Stimulated activated effector memory CD8-positive, alpha-beta T cell treated with anti-CD3 and anti-CD28 coated beads, Interleukin-12 subunit alpha, Interleukin-12 subunit beta, amount 100 ng/mL, for 72 hours (primary cell): ENCODE results near the gene DEPDC5.
A peak's percentile ranks its signal among the peaks of the same experiment; 100 is the strongest.

Experiments
- ATAC-seq: fragments of 150-1000 bp; cut with Tn5 transposase; 2 replicates; pipeline ENCODE4 v1.10.0; 2021
- DNase-seq, 2 donors: peaks; one replicate each; pipeline ENCODE4 v3.0.0; 2021 to 2022; ENCODE audit warnings: low spot score in 2 of 2
- H3K27ac Mint-ChIP-seq: one replicate; pipeline ENCODE4 v1.8.0; 2022; ENCODE audit warnings: mild to moderate bottlenecking, mixed read lengths
- H3K36me3 Mint-ChIP-seq: one replicate; pipeline ENCODE4 v1.8.0; 2022; ENCODE audit warnings: mild to moderate bottlenecking, mixed read lengths
- H3K4me1 Mint-ChIP-seq: one replicate; pipeline ENCODE4 v1.8.0; 2022; ENCODE audit warnings: mixed read lengths
- H3K4me3 Mint-ChIP-seq: one replicate; pipeline ENCODE4 v1.8.0; 2022; ENCODE audit warnings: mild to moderate bottlenecking, mixed read lengths
- H3K9me3 Mint-ChIP-seq: one replicate; pipeline ENCODE4 v1.8.0; 2022; ENCODE audit warnings: mixed read lengths

Gene DEPDC5

GRCh38 chr22:31818481-31819392 is 64.9 kb downstream of the DEPDC5 start:
- ATAC-seq (peak; percentile 80), DNase-seq (no peak)
- Mint-ChIP-seq H3K9me3 (no peaks in the 10 kb centered on the region), H3K36me3 (peaks cover 96% of the 10 kb centered on the region), H3K27ac (peak overlapping the region; percentile 20), H3K4me3 (no peak overlapping the region), H3K4me1 (peaks cover 11% of the 10 kb centered on the region)

- no peak for ATAC-seq
- Mint-ChIP-seq H3K4me1 (peaks cover 11% of the 10 kb centered on the region), H3K4me3 (no peak overlapping the region), H3K36me3 (peaks cover 85% of the 10 kb centered on the region), H3K9me3 (no peaks in the 10 kb centered on the region), H3K27ac (no peak overlapping the region)
- DNase-seq, result no peak
Measured at GRCh38 chr22:31820655-31821054, 66.8 kb downstream of the DEPDC5 start.

DNA sequence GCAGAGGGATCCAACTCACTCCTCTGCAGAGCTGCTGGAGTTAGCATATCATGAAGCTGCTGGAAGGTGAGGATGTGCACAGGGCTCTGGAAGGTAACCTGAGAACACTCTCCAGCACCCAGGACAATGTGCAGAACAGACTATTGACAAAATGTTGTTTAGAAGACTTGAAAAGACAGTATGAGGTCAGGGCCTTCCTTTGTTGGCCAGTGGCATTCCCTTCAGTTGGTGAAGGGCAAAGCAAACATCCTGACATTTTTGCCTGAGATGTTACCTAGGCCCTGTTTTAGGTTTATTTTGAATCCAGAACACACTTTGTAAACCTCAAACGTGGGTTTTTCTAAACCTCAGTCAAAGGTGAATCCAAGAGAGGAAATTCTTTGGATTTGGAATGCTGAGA is 67.8 kb downstream of the DEPDC5 start:
- ATAC-seq (no peak), DNase-seq (no peak)
- peaks cover 11% of the 10 kb centered on the region for H3K4me1 Mint-ChIP-seq
- peaks cover 85% of the 10 kb centered on the region for H3K36me3 Mint-ChIP-seq
- H3K4me3 Mint-ChIP-seq, result no peak overlapping the region
- no peak overlapping the region for H3K27ac Mint-ChIP-seq
- no peaks in the 10 kb centered on the region for H3K9me3 Mint-ChIP-seq

DNA sequence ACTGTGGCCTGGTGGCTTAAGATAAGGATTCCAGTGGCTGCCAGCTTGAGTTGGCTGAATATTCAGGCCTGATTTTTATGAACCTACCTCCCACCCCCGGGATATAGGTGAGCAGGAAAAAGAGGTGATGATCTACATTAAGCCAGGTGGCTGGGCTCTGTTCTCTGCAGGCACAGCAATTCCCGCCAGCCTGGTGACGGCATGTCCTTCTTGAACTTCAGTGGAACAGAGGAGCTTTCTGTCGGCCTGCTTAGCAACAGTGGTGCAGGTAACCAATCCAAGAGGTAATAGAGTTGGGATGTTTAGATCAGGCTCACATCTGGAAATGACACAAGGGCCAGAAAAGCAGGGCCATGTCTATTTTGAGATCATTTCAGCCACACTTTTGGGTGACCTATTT is 68.7 kb downstream of the DEPDC5 start:
- Mint-ChIP-seq H3K9me3 (no peaks in the 10 kb centered on the region), H3K27ac (peak overlapping the region; percentile 20), H3K4me3 (no peak overlapping the region), H3K36me3 (peaks cover 80% of the 10 kb centered on the region), H3K4me1 (peaks cover 11% of the 10 kb centered on the region)
- ATAC-seq, result no peak
- DNase-seq, result no peak

DNA sequence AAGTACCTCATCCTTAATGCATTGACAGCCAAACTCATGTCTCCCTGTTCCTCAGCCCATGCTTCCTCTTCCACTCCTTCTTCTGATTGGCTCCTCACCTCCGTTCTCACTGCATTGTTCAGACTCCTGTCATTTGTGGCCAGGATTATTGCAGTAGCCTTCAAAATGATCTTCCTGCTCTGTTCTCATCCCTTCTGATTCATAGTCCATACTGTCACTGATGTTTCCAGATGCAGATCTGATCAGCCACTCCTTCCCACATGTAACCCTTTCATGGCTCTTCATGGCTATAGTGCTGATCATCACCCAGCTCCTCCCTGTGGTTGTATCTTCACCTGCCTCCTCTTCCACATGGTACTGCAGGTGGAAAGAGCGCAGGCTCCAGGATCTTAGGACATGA is 71.7 kb downstream of the DEPDC5 start:
- Mint-ChIP-seq H3K36me3 (peaks cover 72% of the 10 kb centered on the region), H3K4me3 (no peak overlapping the region), H3K27ac (no peak overlapping the region), H3K4me1 (peaks cover 21% of the 10 kb centered on the region), H3K9me3 (no peaks in the 10 kb centered on the region)
- DNase-seq (no peak), ATAC-seq (no peak)

GRCh38 chr22:31826443-31826842 is 72.6 kb downstream of the DEPDC5 start:
- DNase-seq (no peak), ATAC-seq (no peak)
- H3K4me1 Mint-ChIP-seq, result peaks cover 22% of the 10 kb centered on the region
- no peaks in the 10 kb centered on the region for H3K9me3 Mint-ChIP-seq
- H3K36me3 Mint-ChIP-seq, result peaks cover 73% of the 10 kb centered on the region
- no peak overlapping the region for H3K27ac Mint-ChIP-seq
- H3K4me3 Mint-ChIP-seq, result no peak overlapping the region

DNA sequence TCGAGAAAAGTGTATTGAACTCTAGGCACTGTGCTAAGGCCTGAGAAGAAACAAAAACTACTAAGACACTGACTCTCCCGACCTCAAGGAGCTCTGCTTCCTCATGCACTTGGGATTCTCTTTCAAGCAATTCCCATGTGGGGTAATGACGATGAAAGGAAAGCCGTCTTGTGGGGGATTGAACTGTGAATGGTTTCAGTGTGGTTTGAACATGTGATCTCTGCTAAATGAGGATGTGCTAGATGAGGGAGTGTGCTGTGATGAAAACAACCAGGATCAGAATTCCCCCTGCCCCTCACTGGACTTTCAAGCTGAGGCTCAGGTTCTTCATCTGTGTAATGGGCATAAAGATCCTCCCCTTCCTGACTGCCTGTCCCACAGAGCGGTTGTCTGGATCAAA is 74.9 kb downstream of the DEPDC5 start:
- peaks cover 28% of the 10 kb centered on the region for H3K4me1 Mint-ChIP-seq
- DNase-seq (no peak), ATAC-seq (no peak)
- no peak overlapping the region for H3K4me3 Mint-ChIP-seq
- H3K36me3 Mint-ChIP-seq, result peaks cover 71% of the 10 kb centered on the region
- peak overlapping the region; percentile 85 for H3K27ac Mint-ChIP-seq
- H3K9me3 Mint-ChIP-seq, result no peaks in the 10 kb centered on the region

GRCh38 chr22:31829505-31829904 is 75.7 kb downstream of the DEPDC5 start:
- Mint-ChIP-seq H3K4me3 (peak overlapping the region; percentile 48), H3K9me3 (no peaks in the 10 kb centered on the region), H3K36me3 (peaks cover 75% of the 10 kb centered on the region), H3K4me1 (peaks cover 28% of the 10 kb centered on the region), H3K27ac (peak overlapping the region; percentile 85)
- peak; percentile 24 to 79 for DNase-seq
- ATAC-seq, result peak; percentile 99

DNA sequence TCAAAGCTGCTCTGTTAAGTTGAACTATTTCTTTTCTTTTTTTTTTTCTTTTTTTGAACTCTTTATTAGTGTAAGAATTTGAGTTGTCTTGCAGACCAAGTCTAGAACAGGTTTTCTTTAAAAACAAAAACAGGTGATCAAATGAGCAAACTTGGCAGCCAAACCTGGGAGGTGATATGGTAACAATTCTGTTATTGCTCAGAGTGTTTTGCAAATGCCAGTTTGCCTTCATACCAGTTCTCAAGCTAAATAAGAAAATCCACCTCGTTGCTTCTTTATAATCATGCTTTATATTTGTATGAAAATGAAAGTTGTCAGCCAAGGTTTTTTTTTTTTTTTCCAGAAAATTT is 76.9 kb downstream of the DEPDC5 start:
- Mint-ChIP-seq H3K36me3 (peaks cover 78% of the 10 kb centered on the region), H3K4me1 (peaks cover 28% of the 10 kb centered on the region), H3K27ac (peak overlapping the region; percentile 85), H3K9me3 (no peaks in the 10 kb centered on the region), H3K4me3 (peak overlapping the region; percentile 48)
- DNase-seq (no peak), ATAC-seq (no peak)

GRCh38 chr22:31833930-31834329 is 80.1 kb downstream of the DEPDC5 start:
- no peaks in the 10 kb centered on the region for H3K9me3 Mint-ChIP-seq
- no peak for ATAC-seq
- peaks cover 23% of the 10 kb centered on the region for H3K4me1 Mint-ChIP-seq
- peaks cover 81% of the 10 kb centered on the region for H3K36me3 Mint-ChIP-seq
- peak overlapping the region; percentile 23 for H3K27ac Mint-ChIP-seq
- no peak for DNase-seq
- H3K4me3 Mint-ChIP-seq, result no peak overlapping the region

- no peak for ATAC-seq
- no peak overlapping the region for H3K27ac Mint-ChIP-seq
- no peaks in the 10 kb centered on the region for H3K9me3 Mint-ChIP-seq
- no peak for DNase-seq
- peaks cover 76% of the 10 kb centered on the region for H3K36me3 Mint-ChIP-seq
- H3K4me3 Mint-ChIP-seq, result no peak overlapping the region
- peaks cover 5% of the 10 kb centered on the region for H3K4me1 Mint-ChIP-seq
Measured at GRCh38 chr22:31836010-31836409, 82.2 kb downstream of the DEPDC5 start.

GRCh38 chr22:31838917-31839316 is 85.1 kb downstream of the DEPDC5 start:
- Mint-ChIP-seq H3K4me1 (no peaks in the 10 kb centered on the region), H3K4me3 (no peak overlapping the region), H3K9me3 (no peaks in the 10 kb centered on the region), H3K27ac (peak overlapping the region; percentile 69), H3K36me3 (peaks cover 74% of the 10 kb centered on the region)
- ATAC-seq, result no peak
- no peak for DNase-seq

DNA sequence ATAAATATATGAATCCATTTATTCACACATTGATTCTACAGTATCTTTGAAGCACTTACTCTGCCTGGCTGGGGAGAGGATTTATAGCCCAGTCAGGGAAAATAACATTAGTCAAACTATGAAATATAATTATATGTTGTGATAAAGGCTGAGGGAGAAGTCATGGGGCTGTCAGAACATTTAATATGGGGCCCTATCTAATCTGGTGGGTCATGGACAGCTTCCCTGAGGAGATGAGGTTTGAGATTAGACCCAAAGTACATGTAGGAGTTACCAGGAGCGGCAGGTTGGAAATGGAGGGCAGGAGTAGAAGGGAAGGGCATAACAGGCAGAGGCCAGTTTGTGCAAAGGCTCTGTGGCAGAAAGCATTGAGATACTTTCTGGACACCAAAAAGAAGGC is 86.2 kb downstream of the DEPDC5 start:
- H3K9me3 Mint-ChIP-seq, result no peaks in the 10 kb centered on the region
- H3K4me3 Mint-ChIP-seq, result no peak overlapping the region
- no peak for ATAC-seq
- H3K4me1 Mint-ChIP-seq, result no peaks in the 10 kb centered on the region
- DNase-seq, result no peak
- peak overlapping the region; percentile 69 for H3K27ac Mint-ChIP-seq
- peaks cover 78% of the 10 kb centered on the region for H3K36me3 Mint-ChIP-seq

DNA sequence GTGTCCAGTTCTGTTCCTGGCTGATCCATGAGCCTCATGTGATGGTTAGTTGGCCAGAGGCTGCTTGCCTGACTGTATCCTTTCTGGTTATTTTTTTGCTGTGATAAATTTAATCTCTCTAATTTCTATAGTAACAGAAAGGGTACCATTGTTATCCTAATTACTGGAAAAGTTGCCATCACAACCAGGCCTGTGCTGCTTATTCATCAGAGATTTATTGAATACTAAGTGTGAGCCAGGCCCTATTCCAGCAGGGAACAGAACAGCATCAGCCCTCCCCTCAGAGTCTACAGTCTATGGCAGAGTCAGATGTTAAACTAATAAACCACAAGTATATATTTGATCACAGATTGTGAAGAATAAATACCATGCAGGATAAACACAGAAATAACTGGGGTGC is 86.8 kb downstream of the DEPDC5 start:
- H3K4me1 Mint-ChIP-seq, result no peaks in the 10 kb centered on the region
- H3K27ac Mint-ChIP-seq, result no peak overlapping the region
- ATAC-seq (no peak), DNase-seq (no peak)
- H3K4me3 Mint-ChIP-seq, result no peak overlapping the region
- peaks cover 80% of the 10 kb centered on the region for H3K36me3 Mint-ChIP-seq
- H3K9me3 Mint-ChIP-seq, result no peaks in the 10 kb centered on the region

DNA sequence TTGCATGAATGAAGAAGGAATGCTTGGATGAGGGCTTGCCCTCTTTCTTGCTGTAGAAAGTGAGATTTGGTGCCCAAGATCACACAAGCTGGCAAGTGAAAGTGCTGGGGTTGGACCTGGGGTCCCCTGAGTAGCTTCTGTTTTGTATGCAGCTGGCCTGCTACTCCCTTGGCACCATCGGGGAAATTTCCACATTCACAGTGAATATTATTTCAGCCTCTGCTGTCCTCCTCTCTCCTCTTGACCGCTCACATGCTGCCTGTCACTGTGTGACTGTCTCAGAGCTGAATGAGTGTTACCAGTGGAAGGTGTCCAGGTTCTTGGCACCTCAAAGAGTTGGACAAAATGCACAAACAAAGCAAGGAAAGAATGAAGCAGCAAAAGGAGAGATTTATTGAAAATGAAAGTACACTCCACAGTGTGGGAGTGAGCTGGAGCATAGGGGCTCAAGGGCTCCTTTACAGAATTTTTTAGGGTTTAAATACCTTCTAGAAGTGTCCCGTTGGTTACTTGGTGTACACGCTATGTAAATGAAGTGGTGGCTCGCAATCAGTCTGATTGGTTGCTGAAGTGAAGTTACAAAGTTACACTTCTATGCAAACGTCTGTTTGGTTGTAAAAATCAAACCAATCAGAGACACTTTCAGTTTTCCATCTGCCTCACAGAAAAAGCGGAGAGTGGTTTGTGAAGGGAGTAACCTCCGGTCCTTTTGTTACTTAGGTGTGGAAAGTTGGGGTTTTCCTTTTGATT is 87.4 kb downstream of the DEPDC5 start:
- Mint-ChIP-seq H3K4me1 (no peaks in the 10 kb centered on the region), H3K36me3 (peaks cover 85% of the 10 kb centered on the region), H3K4me3 (no peak overlapping the region), H3K9me3 (no peaks in the 10 kb centered on the region), H3K27ac (no peak overlapping the region)
- no peak for ATAC-seq
- DNase-seq, result no peak

DNA sequence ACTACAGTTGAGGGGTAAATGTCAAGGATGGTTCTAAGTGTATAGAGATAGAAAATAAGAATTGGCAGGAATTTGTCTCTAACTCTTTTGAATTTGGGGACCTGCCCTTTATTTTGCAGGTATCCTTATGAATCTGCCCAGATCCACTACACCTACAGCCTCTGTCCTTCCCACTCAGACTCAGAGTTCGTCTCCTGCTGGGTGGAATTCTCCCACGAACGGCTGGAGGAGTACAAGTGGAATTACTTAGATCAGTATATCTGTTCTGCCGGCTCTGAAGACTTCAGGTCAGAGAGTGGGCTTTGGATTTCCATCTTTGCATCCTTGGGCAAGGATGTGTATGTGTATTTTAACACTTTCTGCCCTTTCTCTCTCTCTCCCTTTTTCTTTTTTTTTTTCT is 89.7 kb downstream of the DEPDC5 start:
- H3K36me3 Mint-ChIP-seq, result peaks cover 85% of the 10 kb centered on the region
- no peak overlapping the region for H3K27ac Mint-ChIP-seq
- DNase-seq (no peak), ATAC-seq (no peak)
- H3K4me3 Mint-ChIP-seq, result no peak overlapping the region
- H3K4me1 Mint-ChIP-seq, result no peaks in the 10 kb centered on the region
- no peaks in the 10 kb centered on the region for H3K9me3 Mint-ChIP-seq
